ENCODE results near the gene KCNAB3.
A peak's percentile ranks its signal among the peaks of the same experiment; 100 is the strongest.
"Not testable (repeated sequence)": the region's sequence is repeated elsewhere in the genome, so short reads cannot be mapped to it uniquely, and the experiment has no call there.

KCNAB3 gene

DNA sequence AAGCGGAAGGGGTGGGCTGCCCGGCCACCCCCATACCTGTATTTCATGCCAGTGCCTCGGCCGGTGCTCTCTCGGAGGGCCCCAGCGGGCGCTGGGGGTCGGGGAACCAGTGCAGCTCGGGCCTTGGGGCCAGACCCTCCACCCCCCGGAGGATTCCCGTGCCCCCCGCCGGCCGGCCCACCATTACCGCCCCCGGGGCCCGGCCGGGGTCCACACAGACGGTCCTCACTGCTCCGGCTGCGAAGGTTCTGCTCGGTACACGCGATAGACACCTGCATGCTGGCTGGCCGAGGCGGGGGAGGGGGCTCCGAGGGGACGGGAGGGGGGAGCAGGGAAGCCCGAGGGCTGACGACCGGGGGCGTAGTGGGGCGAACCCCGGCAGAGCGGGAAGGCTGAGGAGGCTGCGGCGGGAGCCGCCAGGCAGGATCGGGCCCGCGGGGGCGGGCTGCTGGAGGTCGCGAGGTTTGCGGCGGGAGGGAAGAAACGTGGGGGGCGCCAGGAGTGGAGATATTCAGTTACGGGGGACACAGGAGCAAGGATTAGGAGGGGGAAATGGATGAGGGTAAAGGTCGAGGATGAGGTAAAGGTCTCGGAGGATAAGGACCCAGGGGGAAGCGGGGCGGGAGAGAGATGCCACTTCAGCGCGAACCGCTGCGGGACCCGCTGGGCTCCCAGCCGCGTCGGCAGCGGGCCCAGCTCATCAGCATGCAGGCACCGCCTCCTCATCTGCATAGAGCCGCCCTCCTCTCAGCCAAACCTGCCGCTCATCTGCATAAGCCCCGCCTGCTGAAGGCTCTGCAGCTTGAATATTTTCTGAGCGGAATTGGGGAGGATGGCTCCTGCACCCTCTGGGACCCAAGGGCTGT lies at the start of gene KCNAB3:
KCNAB3 (minus strand) TSS at position 699 of the 866 bp plus-strand sequence; CDS start at position 278, 421 bp downstream.
- peak in 1 of 2 donors; percentile 12 for DNase-seq (ENCODE audit: low read depth in 2 of 2)

DNA sequence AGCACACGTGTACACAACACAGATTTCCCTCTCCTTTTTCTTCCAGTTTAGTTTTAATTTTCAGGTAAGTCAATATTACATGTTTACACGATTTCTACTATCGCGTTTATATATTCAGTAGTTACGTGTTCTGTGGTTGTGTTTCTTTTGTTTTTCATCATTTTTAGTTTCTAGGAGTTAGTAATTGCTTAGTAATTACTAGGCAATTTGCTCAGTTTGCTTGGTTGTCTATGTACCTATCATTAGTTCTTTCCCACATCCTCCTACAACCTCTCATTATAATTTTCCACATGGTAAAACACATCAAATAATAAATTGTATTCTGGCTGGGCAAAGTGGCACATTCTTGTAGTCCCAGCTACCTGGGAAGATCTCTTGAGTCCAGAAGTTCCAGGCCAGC lies 48.1 kb upstream of the KCNAB3 start:
- no peak for DNase-seq (ENCODE audit: low read depth in 2 of 2)

DNA sequence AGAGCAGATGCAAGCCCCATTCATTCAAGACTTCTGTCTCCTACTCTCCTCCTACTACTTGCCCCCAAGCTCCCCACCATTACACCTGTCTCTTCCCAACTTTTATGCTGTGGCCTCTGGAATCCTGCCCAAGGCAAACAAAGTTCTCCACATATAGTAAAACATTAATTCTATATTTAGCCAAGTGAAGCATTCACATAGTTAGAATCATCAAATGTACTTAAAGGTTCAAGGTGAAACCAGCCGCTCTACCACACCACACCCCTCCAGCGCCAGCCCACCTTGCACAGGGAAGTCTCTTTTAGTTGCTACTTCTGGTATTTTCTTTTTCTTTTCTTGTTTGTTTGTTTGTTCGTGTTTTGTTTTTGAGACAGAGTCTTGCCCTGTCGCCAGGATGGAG lies 47.4 kb upstream of the KCNAB3 start:
- no peak for DNase-seq (ENCODE audit: low read depth in 2 of 2)

DNA sequence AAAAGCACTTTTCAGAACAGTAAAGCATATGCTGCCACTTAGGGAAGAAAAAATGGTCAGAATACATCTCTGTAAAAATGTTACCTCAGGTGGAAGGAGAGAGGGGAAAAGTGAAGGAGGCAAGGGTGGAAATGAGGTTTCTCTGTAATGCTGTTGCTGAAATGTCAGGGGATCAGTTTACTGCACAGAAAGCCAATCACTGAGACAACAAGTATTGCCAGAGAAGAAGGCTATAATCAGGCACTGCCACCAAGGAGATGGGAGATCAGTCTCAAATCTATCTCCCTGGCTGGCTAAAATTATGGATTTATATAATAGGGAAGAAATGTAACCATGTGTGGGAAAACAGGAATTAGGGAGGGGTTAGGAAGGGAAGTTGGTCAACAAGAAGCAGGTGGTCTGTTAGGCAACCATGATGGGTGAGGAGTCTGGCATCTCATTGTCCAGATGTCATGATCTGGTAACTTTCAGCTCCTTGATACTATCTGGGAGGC lies 45.0 kb upstream of the KCNAB3 start:
- DNase-seq (ENCODE audit: low read depth in 2 of 2) = no peak

DNA sequence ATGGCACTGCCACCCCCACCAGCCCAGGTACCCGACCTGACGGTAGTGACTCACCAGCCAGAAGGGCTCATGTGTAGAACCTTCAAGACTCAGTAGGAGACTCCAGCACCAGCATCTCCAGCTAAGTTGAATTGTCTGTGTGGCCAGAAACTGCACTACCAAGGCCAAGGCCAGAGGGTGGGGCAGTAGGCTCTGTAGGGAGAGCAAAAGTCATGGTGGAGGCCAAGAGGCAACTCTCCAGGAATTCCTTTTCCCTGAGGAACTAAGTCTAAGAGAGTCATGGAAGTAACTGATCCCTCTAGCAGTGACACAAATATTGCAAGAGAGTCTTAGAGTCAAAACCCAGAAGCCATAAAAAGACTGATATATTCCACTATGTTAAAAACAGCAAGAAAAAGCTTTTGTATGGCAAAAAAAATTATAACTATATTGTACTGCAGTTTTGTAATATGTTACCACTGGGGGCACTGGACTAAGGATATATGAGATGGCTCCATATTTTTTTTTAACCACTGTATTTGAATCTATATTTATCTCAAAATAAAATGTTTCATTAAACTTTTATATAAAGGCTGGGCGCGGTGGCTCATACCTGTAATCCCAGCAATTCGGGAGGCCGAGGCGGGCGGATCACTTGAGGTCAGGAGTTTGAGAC lies 42.6 kb upstream of the KCNAB3 start:
- no peak for DNase-seq (ENCODE audit: low read depth in 2 of 2)

DNA sequence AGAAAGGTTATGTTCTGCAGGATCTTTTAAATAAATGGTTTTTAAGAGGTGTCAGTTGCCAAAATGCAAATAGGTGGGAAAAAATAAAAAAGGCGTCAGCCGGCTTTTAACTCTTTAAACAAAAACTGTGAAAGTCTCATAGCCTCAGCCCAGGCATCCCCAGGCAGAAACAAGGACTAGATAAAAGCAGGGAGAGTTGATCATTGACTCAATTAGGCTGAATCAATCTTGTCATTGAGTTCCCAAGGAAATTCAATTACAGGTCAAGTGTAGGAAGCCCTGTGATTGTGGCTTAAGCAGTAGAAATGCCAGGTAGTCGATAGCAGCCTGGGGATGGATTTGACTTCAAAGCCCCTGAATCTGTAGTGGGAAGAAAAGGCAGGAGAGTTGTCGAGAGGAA lies 42.0 kb upstream of the KCNAB3 start:
- no peak for DNase-seq (ENCODE audit: low read depth in 2 of 2)

DNA sequence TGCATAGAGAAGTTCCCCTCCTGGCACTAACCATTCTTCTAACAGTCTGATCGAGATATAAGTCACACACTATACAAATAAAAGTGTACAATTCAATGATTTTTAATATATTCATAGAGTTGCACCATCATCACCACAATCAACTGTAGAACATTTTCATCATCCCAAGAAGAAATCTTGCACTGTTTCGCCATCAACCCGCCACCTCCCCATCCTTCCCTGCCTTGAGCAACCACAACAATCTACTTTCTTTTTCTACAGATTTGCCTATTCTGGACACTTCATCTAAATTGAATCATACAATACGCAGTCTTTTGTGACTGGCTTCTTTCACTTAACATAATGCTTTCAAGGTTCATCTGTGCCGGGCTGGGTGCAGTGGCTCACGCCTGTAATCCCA lies 39.8 kb upstream of the KCNAB3 start:
- DNase-seq (ENCODE audit: low read depth in 2 of 2) = no peak

DNA sequence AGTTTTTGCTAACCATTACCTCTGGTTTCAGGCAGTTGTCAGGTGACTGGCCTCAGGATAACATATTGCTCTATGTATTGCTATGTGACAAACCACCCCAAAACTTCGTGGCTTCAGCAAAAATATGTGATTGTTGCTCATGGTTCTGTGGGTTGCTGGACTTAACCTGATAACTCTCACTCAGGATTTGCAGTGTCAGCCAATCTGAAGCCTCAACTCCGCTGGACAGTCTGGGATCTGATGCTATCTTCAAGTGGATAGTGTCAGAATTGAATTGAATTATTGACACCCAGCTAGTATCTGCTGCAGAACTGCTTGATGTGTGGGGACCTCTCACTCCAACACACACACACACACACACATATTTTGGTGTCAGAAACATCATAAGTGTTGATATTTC lies 38.1 kb upstream of the KCNAB3 start:
- no peak for DNase-seq (ENCODE audit: low read depth in 2 of 2)

DNA sequence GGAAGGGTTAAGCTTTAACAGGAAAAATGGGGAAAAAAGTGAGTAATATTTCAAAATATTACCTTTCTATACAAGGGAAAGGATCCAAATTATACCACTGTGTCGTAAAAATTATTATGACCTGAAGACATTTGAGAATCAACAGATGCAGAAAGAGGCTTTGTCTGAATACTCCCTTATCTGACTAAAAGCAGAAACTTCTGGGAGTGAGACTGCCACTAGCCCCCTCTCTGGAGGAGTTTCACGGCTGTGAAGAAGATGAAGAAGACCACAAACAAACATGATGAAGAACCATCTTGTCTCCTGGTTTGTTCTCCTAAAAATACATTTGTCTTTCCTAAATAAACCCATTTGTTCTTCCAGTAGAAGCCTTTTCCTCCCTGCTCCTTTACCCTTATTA lies 31.8 kb upstream of the KCNAB3 start:
- no peak for DNase-seq (ENCODE audit: low read depth in 2 of 2)

DNA sequence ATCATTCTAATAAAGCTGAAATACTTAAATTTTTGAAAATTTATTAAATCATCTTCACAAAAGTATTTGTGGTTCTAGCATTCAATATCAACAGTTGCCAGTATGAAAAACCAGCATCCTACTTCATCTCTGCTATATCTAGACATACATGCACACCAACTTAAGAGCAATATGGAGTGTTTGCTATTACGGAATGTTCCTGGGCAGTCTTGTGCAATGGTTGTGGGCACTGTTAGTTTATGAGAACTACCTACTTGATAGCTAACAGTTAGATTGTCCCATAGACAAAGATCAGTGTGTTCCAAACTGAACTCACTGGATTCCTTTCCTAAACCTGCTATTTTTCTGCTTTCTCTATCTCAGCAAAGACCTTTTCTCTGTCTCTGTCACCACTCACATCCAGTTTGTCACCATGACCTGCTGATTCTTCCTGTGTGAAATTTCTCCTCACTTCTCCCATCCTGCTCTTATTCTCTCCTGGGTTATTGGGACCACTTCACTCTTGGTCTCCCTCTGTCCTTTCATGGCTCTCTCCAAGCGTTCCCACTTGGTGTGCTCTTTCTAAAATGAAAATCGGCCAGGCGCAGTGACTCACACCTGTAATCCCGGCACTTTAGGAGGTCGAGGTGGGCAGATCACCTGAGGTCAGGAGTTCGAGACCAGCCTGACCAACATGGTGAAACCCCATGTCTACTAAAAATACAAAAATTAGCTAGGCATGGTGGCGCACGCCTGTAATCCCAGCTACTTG lies 30.0 kb upstream of the KCNAB3 start:
- no peak for DNase-seq (ENCODE audit: low read depth in 2 of 2)

DNA sequence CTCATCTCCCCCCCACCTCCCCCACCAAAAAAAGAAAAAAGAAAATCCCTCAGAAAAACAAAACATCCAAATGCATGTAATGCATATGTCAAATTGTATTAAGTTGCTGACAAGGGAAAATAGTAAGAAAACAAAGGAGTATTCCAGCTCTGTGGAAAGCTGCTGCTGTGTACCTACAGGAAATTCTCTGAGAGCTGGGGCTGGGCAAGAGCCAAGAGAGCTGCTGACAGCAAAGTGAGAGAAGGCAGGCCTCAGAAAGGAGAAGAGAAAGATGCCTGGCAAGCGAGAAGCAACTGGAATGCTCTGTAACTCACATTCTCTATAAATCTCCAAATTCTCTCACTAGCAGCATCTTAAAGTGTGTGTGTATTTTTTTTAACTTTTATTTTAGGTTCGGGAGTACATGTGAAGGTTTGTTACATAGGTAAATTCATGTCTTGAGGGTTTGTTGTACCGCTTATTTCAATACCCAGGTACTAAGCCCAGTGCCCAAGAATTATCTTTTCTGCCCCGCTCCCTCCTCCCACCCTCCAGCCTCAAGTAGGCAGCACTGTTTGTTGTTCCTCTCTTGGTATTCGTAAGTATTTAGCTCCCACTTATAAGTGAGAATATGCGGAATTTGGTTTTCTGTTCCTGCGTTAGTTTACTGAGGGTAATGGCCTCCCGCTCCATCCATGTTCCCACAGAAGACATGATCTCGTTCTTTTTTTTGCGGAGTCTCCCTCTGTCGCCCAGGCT lies 26.7 kb upstream of the KCNAB3 start:
- DNase-seq (ENCODE audit: low read depth in 2 of 2) = no peak

DNA sequence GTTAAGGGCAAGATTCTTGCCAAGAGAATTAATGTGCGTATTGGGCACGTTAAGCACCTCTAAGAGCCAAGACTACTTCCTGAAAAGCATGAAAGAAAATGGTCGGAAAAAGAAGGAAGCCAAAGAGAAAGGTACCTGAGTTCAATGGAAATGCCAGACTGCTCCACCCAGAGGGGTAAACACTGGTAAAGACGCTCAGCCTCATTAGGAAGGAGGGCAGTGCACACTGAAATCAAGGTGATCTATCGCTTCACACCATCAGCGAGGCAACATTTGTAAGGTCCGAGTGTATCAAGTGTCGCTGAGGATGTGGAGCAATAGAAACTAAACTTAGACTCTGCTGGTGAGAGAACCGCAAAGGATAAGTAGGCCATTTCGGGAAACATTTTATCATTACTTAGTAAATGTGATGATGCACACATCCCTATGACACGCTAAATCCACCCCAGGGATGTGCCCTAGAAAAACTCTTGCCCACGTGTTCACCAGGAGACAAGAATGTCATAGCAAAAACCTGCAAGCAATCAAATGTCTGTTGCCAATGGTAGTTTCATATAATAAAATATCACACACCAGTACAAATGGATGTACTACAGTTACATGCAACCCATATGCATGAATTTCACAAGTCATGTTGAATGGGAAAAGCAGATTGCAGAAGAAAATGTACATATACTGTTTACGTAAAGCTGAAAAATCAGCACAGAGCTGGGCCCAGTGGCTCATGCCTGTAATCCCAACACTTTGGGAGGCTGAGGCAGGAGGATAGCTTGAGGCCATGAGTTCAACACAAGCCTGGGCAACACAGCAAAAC lies 26.0 kb upstream of the KCNAB3 start:
- no peak for DNase-seq (ENCODE audit: low read depth in 2 of 2)

DNA sequence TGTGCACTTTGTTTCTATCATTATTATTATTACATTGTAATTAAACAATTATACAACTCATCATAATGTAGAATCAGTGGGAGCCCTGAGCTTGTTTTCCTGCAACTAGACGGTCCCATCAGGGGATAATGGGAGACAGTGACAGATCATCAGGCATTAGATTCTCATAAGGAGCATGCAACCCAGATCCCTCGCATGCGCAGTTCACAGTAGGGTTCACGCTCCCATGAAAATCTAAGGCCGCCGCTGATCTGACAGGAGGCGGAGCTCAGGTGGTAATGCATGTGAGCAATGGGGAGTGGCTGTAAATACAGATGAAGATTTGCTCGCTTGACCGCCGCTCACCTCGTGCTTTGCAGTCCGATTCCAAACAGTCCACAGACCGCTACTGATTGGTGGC lies 23.6 kb upstream of the KCNAB3 start:
- not testable (repeated sequence) for DNase-seq (ENCODE audit: low read depth in 2 of 2)

DNA sequence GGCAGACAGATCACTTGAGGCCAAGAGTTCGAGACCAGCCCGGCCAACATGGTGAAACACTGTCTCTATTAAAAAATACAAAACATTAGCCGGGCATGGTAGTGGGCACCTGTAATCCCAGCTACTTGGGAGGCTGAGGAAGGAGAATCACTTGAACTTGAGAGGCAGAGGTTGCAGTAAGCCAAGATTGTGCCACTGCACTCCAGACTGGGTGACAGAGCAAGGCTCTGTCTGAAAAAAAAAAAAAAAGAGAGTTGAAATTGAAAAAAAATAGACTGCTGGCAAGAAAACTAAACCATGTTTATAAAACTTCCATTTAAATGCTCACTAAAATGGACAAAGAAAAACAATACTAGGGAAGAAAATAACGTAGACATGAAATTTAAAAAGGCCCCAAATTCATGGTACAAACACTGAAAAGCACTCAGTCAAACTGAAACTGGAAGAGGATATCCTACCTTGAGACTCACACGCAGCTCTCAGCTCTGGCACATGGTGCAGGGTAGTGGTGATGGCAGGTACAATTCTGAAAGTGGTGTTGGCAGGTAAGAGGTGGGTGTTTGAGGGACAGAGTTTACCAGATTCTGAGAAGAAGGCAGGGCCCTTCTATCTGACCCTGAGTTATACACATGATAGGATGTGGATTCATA lies 21.6 kb upstream of the KCNAB3 start:
- DNase-seq (ENCODE audit: low read depth in 2 of 2) = peak in 1 of 2 donors; percentile 32

DNA sequence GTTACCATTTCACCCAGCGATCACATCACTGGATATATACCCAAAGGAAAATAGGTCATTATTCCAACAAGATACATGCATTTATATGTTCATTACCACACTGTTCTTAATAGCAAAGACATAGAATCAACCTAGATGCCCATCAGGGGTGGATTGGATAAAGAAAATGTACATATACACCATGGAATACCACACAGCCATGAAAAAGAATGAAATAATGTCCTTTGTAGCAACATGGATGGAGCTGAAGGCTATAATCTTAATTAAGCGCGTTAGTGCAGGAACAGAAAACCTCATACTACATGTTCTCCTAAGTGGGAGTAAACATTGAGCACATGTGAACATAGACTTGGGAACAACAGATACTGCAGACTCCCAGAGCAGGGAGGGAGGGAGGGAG lies 20.9 kb upstream of the KCNAB3 start:
- no peak for DNase-seq (ENCODE audit: low read depth in 2 of 2)

DNA sequence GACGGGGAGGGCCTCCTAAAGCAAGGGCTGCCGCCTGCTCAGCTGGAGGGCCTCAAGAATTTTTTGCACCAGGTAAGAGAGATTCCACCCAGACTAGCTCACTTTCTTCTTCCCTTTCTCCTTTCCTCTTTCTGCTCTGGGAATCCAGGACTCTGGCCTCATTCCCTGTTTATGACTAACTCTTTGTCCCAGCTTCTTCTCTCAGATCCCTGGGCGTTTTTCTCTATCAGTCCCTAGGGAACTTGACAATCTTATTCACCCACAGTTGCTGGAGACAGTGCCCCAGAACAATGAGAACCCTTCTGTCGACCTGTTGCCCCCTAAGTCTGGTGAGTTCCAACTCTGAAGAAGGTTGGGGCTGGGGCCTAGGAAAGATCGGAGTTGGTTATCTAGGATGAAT lies 18.0 kb upstream of the KCNAB3 start:
- DNase-seq (ENCODE audit: low read depth in 2 of 2) = no peak

DNA sequence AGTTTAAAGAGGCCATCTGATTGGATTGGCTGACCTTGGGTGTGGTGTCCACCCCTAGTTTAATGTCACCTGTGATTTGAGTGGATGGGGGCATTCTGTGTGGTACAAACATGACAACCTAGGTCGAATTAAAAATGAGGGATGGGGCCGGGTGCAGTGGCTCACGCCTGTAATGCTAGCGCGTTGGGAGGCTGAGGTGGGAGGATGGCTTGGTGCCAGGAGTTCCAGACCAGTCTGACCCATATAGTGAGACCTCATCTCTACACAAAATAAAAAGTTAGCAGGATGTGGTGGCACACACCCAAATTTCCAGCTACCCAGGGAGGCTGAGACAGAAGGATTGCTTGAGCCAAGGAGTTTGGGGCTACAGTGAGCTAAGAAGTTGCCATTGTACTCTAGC lies 16.8 kb upstream of the KCNAB3 start:
- no peak for DNase-seq (ENCODE audit: low read depth in 2 of 2)

DNA sequence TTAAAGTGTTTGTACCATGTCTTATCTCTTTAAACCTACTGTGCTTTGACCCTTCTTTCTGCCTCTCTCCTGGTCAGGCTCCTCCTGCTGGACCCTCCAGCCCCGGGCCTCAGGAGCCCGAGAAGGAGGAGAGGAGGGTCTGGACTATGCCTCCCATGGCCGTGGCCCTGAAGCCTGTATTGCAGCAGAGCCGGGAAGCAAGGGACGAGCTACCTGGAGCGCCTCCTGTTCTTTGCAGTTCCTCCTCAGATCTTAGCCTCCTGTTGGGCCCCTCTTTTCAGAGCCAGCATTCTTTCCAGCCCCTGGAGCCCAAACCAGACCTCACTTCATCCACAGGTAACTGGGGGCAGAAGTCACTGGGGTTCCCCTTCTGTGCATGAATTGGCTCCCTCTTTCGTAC lies 16.0 kb upstream of the KCNAB3 start:
- no peak for DNase-seq (ENCODE audit: low read depth in 2 of 2)

DNA sequence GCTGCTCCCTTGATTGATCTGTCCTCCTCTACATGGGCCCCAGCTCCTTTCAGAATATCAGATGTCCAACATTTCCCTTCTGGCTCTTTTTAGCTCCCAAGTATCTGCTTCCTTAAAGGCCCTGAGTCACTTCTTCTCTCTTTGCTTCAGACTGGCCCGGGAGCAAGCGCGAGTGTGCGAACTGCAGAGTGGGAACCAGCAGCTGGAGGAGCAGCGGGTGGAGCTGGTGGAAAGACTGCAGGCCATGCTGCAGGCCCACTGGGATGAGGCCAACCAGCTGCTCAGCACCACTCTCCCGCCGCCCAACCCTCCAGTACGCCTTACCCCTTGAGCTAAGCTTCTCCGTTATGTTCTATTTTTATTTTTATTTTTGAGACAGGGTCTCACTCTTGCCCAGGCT lies 14.7 kb upstream of the KCNAB3 start:
- DNase-seq (ENCODE audit: low read depth in 2 of 2) = no peak

DNA sequence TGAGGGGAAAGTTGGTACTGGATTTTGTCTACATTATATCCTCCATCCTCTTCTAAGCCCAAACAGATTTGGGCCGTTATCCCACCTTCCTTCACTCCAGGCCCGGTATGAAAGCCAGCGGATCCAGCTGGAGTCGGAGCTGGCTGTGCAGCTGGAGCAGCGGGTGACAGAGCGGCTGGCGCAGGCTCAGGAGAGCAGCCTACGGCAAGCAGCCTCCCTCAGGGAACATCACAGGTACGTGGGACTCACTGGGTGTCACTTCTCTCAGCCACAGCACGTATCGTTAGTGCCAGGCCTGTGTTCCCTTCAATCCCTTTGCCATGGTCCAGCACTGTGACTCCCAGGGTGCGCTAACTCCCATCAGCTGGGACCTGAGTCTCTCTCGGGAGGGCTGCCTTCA lies 13.6 kb upstream of the KCNAB3 start:
- no peak for DNase-seq (ENCODE audit: low read depth in 2 of 2)

All from stimulated activated CD8-positive, alpha-beta memory T cell treated with anti-CD3 and anti-CD28 coated beads, Interleukin-15, amount 100 ng/mL, for 48 hours (primary cell).